ENCODE data around the gene CLDN22.

CLDN22 gene

DNA sequence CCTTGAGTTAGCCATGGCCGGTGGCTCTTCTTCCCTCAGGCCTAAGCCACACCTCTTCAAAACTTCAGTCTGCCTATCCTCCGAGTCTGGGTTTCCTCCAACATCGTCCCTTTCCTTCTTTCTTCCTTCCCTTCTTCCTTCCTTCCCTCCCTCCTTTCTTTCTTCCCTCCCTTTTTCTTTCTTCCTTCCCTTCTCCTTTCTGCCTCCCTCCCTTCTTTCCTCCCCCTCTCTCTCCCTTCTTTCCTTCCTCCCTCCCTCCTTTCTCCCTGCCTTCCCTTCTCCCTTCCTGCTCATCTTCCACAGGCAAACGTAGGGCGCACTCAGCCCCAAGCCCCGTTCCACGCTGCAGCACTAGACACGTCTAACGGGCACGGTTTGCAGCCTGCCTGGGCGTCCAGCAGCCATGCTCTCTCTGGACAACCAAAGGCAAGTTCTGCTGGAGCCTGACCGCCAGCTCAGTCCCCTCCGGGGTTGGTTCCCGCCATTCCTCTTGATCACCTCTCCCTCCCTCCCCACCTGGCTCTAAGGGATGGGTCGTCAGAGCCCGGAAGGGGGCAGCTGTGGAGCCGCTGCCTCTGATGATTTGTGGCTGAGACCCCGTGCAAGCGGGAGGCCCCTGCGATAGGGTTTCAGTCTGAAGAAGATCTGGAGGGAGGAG lies 36.2 kb upstream of the CLDN22 start:
- DNase-seq (ENCODE audit: insufficient read length) (no peak), FAIRE-seq (no peak)
- TF ChIP-seq POLR2AphosphoS5 (IDR thresholded peaks at IDR 0.05; ENCODE audit: low read depth, low read length) = no peak
- TF ChIP-seq POLR2A (IDR thresholded peaks at IDR 0.05; ENCODE audit: low read depth, low read length) = no peak
- no peak for TF ChIP-seq TAF1 (IDR thresholded peaks at IDR 0.05; ENCODE audit: borderline replicate concordance, low read depth, low read length)

DNA sequence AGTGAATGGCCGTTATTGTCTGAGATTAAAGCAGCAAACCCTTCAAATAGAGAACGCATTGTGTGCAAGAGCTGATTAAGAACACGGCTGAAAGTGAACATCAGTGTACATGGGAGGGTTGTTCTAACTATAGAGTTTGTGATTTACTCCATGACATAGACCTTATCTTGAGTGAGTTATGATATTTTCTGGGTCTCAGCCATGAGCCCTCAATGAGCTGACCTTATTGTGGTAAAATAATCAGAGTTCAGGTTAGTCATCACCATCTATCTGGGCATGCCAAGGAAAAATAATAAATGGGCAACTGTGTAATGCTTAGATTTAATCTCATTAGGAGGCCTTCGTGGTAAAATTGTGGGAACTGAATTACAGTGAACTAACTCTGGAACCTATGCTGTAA lies 35.3 kb upstream of the CLDN22 start:
- no peak for TF ChIP-seq POLR2AphosphoS5 (IDR thresholded peaks at IDR 0.05; ENCODE audit: low read depth, low read length)
- TF ChIP-seq TAF1 (IDR thresholded peaks at IDR 0.05; ENCODE audit: borderline replicate concordance, low read depth, low read length) = no peak
- no peak for TF ChIP-seq POLR2A (IDR thresholded peaks at IDR 0.05; ENCODE audit: low read depth, low read length)
- FAIRE-seq (no peak), DNase-seq (ENCODE audit: insufficient read length) (no peak)

DNA sequence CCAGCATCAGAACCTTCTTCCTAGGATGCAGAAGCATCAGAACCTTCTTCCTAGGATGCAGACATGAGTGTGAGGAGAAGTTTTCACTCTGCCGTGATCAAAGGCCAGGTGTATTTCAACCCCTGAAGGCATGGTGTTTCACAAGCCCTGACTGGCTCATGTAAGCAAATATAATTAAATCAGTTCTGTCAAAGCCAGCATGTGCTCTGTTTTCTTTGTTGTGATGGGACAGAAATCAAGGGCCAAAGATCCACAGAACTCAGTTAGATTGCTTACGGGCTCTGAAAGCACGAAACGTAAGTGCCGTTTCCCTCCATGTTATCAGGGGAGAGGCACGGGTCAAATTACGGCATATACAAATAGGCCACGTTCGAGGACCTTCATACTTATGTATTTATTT lies 34.1 kb upstream of the CLDN22 start:
- TF ChIP-seq TAF1 (IDR thresholded peaks at IDR 0.05; ENCODE audit: borderline replicate concordance, low read depth, low read length) (no peak), POLR2A (IDR thresholded peaks at IDR 0.05; ENCODE audit: low read depth, low read length) (no peak), POLR2AphosphoS5 (IDR thresholded peaks at IDR 0.05; ENCODE audit: low read depth, low read length) (no peak)
- DNase-seq (ENCODE audit: insufficient read length) (no peak), FAIRE-seq (no peak)

DNA sequence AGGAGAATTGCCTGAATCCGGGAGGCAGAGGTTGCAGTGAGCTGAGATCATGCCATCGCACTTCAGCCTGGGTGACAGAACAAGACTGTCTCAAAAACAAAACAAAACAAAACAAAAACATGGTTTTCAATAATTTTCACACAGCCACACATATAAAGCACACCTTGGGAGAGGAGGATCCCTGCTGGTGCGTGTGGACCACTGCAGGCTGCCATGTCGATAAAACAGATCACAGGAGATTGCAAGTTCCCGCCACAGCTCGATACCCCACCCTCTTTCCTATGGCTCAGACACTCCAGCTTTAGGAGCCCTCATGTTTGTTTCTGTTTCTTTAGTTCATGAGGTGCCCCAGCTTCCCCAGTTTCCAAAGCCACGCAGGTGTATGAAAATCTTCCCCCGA lies 33.5 kb upstream of the CLDN22 start:
- TF ChIP-seq POLR2AphosphoS5 (IDR thresholded peaks at IDR 0.05; ENCODE audit: low read depth, low read length) (no peak), TAF1 (IDR thresholded peaks at IDR 0.05; ENCODE audit: borderline replicate concordance, low read depth, low read length) (no peak), POLR2A (IDR thresholded peaks at IDR 0.05; ENCODE audit: low read depth, low read length) (no peak)
- no peak for FAIRE-seq
- no peak for DNase-seq (ENCODE audit: insufficient read length)

DNA sequence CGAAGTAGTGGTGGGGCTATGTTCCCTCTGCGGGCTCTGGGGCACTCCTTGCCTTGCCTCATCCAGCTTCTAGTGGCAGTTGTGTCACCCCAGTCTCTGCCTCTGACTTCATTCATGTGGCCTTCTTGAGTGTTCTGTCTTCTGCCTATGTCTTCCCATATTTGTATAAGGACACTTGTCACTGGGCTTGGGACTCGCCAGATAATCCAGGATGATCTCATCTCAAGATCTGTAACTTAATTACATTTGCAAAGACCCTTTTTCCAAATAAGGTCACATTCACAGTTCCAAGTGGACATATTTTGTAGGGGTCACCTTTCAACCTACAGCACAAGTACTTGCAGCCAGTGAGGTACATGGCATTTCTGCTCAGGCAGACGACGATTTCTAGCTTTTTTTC lies 32.5 kb upstream of the CLDN22 start:
- TF ChIP-seq TAF1 (IDR thresholded peaks at IDR 0.05; ENCODE audit: borderline replicate concordance, low read depth, low read length) = no peak
- no peak for TF ChIP-seq POLR2AphosphoS5 (IDR thresholded peaks at IDR 0.05; ENCODE audit: low read depth, low read length)
- no peak for TF ChIP-seq POLR2A (IDR thresholded peaks at IDR 0.05; ENCODE audit: low read depth, low read length)
- FAIRE-seq = no peak
- DNase-seq (ENCODE audit: insufficient read length) = no peak

DNA sequence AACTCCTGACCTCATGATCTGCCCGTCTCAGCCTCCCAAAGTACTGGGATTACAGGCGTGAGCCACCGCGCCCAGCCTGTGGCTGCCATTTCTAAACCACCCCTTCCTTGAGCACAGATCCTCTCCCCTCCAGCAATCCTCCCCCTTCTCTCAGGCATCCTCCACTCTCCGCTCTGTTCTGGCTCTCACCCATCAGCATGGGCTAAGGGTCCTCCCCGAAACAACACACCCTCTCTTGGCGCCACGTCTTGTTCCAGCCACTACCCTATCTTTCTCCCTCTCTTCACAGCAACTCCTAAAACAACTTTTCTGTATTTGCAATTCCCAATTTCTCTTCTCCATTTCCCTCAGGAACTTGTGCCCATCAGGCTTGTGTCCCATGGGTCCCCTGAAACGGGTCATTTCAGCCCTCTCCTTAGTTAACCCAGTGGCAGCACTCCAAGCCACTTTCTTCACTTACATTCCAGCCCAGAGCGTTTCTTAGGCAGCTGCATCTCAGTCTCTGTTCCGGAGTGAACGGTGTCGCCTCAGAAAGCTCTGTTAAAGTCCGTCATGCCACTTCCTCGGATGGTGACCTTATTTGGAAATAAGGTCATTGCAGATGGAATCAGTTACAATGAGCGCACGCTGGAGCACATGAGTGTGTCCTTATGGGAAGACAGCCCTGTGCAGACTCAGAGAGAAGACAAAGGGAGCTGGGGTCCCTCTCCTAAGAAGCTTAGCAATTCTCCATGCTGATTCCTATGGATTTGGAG lies 30.4 kb upstream of the CLDN22 start:
- FAIRE-seq (no peak), DNase-seq (ENCODE audit: insufficient read length) (no peak)
- TF ChIP-seq POLR2A (IDR thresholded peaks at IDR 0.05; ENCODE audit: low read depth, low read length) (no peak), TAF1 (IDR thresholded peaks at IDR 0.05; ENCODE audit: borderline replicate concordance, low read depth, low read length) (no peak), POLR2AphosphoS5 (IDR thresholded peaks at IDR 0.05; ENCODE audit: low read depth, low read length) (no peak)

DNA sequence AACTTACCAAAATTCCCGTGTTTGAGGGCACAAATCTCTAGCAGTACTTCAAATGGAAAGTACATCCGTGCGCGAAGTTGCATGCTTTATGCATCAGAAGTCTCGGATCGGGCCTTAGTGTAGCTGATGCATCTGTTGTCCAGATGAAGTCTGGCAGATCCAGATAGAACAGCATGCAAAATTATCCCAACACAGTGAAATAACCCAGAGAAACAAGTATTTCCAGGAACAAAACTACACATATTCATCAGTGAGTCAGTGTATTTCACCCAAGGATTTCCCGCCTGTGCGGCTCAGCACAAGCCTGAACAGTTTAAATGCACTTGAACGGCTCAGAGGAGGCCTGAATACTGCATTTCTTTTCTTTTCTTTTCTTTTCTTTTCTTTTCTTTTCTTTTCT lies 29.6 kb upstream of the CLDN22 start:
- FAIRE-seq = no peak
- TF ChIP-seq POLR2A (IDR thresholded peaks at IDR 0.05; ENCODE audit: low read depth, low read length) (no peak), TAF1 (IDR thresholded peaks at IDR 0.05; ENCODE audit: borderline replicate concordance, low read depth, low read length) (no peak), POLR2AphosphoS5 (IDR thresholded peaks at IDR 0.05; ENCODE audit: low read depth, low read length) (no peak)
- no peak for DNase-seq (ENCODE audit: insufficient read length)

DNA sequence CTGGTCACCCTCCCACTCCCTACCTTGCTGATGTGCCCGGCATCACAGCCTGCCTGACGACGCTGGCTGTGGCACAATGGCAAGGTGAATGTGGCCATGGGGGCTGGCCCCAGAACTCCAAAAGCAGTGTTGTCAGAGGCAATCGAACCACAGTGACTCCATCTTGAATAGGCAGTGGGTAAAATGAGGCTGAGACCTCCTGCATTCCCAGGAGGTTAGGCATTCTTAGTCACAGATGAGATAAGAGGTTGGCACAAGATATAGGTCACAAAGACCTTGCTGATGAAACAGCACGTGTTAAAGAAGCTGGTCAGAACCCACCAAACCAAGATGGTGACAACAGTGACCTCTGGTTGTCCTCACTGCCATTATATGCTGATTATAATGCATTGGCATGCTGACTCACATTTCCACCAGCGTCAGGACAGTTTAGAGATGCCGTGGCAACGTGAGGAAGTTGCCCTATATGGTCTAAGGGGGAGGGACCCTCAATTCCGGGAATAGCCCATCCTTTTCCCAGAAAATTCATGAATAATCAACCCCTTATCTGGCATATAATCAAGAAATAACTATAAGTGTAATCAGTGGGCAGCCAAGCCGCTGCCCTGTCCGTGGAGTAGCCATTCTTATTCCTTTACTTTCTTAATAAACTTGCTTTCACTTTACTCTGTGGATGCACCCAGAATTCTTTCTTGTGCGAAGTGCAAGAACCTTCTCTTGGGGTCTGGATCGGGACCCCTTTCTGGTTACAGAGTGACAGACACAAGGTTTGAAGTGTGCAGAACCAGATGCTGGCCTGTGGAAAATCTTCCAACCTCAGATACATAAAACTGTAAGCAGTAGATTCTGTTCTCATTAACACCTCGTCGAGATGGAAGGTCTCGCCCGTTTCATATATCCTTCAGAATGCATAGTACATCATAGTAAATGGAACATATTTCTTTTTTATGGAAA lies 28.9 kb upstream of the CLDN22 start:
- DNase-seq (ENCODE audit: insufficient read length) (no peak), FAIRE-seq (no peak)
- no peak for TF ChIP-seq TAF1 (IDR thresholded peaks at IDR 0.05; ENCODE audit: borderline replicate concordance, low read depth, low read length)
- no peak for TF ChIP-seq POLR2A (IDR thresholded peaks at IDR 0.05; ENCODE audit: low read depth, low read length)
- TF ChIP-seq POLR2AphosphoS5 (IDR thresholded peaks at IDR 0.05; ENCODE audit: low read depth, low read length) = no peak

DNA sequence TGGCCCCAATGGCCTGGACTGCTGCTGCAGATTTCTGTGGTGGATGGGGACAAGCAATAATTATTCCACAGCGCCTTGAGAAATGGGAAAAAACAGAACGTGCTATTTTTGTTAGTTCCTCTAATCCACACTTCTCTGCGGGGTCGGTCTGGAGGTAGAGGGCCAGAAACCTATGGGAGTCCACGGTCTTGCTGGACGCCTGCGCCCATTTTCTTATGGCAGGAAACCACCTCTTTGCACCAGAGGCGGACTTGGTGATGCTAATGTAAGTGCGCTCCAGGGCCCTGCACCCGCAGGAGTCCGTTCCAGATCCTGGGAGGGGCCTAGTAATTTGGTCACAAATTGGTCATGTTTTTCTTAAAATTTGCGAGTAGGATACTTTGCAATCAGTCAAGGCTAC lies 28.1 kb upstream of the CLDN22 start:
- FAIRE-seq (no peak), DNase-seq (ENCODE audit: insufficient read length) (no peak)
- TF ChIP-seq TAF1 (IDR thresholded peaks at IDR 0.05; ENCODE audit: borderline replicate concordance, low read depth, low read length) (no peak), POLR2AphosphoS5 (IDR thresholded peaks at IDR 0.05; ENCODE audit: low read depth, low read length) (no peak), POLR2A (IDR thresholded peaks at IDR 0.05; ENCODE audit: low read depth, low read length) (no peak)

DNA sequence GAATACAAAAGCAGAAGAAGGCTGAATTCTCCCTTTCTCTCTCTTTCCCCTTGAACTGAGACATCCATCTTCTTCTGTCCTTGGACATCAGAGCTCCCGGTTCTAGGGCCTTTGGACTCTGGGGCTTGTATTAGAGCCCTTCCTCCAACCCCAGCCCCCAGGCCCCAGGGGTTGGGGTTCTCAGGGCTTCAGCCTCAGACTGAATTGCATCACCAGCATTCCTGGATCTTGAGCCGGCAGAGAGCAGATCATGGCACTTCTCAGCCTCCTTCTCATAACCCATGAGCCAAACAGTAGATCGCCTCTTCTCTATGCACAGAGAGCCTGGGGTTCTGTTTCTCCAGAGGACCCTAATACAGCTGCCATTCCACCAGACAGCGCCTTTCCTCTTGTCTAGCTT lies 27.5 kb upstream of the CLDN22 start:
- FAIRE-seq (no peak), DNase-seq (ENCODE audit: insufficient read length) (no peak)
- TF ChIP-seq POLR2A (IDR thresholded peaks at IDR 0.05; ENCODE audit: low read depth, low read length) (no peak), POLR2AphosphoS5 (IDR thresholded peaks at IDR 0.05; ENCODE audit: low read depth, low read length) (no peak), TAF1 (IDR thresholded peaks at IDR 0.05; ENCODE audit: borderline replicate concordance, low read depth, low read length) (no peak)

DNA sequence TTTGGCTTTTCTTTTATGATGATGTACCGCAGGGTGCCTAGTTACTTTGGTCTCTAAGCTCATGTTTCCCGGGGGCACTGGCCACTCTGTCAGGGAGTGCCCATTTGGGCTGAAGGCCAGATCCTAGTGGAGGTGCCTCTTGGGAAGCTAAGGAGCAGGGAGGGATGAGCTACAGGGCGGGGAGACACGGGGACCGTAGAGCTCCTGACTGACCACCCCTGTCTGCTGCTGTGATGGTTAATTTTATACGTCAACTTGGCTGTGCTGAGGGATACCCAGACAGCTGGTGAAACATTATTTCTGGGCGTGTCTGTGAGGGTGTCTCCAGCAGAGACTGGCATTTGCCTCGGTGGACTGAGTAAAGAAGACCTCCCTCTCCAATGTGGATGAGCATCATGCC lies 27.1 kb upstream of the CLDN22 start:
- DNase-seq (ENCODE audit: insufficient read length) (no peak), FAIRE-seq (no peak)
- no peak for TF ChIP-seq TAF1 (IDR thresholded peaks at IDR 0.05; ENCODE audit: borderline replicate concordance, low read depth, low read length)
- TF ChIP-seq POLR2A (IDR thresholded peaks at IDR 0.05; ENCODE audit: low read depth, low read length) = no peak
- no peak for TF ChIP-seq POLR2AphosphoS5 (IDR thresholded peaks at IDR 0.05; ENCODE audit: low read depth, low read length)
